Right kidney (tissue), 1 donor: Measurements from ENCODE around the gene LRP3.
A peak's percentile ranks its signal among the peaks of the same experiment; 100 is the strongest.
"Not testable (repeated sequence)": the region's sequence is repeated elsewhere in the genome, so short reads cannot be mapped to it uniquely, and the experiment has no call there.

ENCODE experiments used
- DNase-seq: peaks from one replicate; pipeline ENCODE4 v3.0.0-alpha.2; 2016

Gene LRP3

GRCh38 chr19:33175886-33176669, 18.1 kb upstream of the LRP3 start:
- DNase-seq = no peak

GRCh38 chr19:33176670-33177416, 17.3 kb upstream of the LRP3 start:
- peak; percentile 99 for DNase-seq

- no peak for DNase-seq
Measured at GRCh38 chr19:33177417-33177979, 16.6 kb upstream of the LRP3 start.

- no peak for DNase-seq
Measured at GRCh38 chr19:33186431-33187182, 7.5 kb upstream of the LRP3 start.

GRCh38 chr19:33187183-33187540, 7.0 kb upstream of the LRP3 start:
- no peak for DNase-seq

- DNase-seq = no peak
Measured at GRCh38 chr19:33189453-33189852, 4.7 kb upstream of the LRP3 start.

GRCh38 chr19:33191092-33191491, 3.0 kb upstream of the LRP3 start:
- not testable (repeated sequence) for DNase-seq

GRCh38 chr19:33191501-33191900, 2.6 kb upstream of the LRP3 start:
- no peak for DNase-seq

- no peak for DNase-seq
Measured at GRCh38 chr19:33192010-33192409, 2.1 kb upstream of the LRP3 start.

- no peak for DNase-seq
Measured at GRCh38 chr19:33193269-33193864, 763 bp upstream of the LRP3 start.

GRCh38 chr19:33194532-33194885, 379 bp downstream of the LRP3 start:
- no peak for DNase-seq

- DNase-seq = peak; percentile 75
Measured at GRCh38 chr19:33194886-33195644, 935 bp downstream of the LRP3 start.

- DNase-seq = no peak
Measured at GRCh38 chr19:33195645-33196347, 1.7 kb downstream of the LRP3 start.

- DNase-seq = no peak
Measured at GRCh38 chr19:33196446-33197193, 2.5 kb downstream of the LRP3 start.

GRCh38 chr19:33197591-33198000, 3.5 kb downstream of the LRP3 start:
- DNase-seq = no peak

- DNase-seq = no peak
Measured at GRCh38 chr19:33198169-33198568, 4.0 kb downstream of the LRP3 start.

GRCh38 chr19:33199441-33200265, 5.5 kb downstream of the LRP3 start:
- no peak for DNase-seq

- DNase-seq = no peak
Measured at GRCh38 chr19:33201473-33201872, 7.3 kb downstream of the LRP3 start.

GRCh38 chr19:33201886-33202545, 7.9 kb downstream of the LRP3 start:
- DNase-seq = no peak
